ENCODE measurements around the gene TRIM29.

DNA sequence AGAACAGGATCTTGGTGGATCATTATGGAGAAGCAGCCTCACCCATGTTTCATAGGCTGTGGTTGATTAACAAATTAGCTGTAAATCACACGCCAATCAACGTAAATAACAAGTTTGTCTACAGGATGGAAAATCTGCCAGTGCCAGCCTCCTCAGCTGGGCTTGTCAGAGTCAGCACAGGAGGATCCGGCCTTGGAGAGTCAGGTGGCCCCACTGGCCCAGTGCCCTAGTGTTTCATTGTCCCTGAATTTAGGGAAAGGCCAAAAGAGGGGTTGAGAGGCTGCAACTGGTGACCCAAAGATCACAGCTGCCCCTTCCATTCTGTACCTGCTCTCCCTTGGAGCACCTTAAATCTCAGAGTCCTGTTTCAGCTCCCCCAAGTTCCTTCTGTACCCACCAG is 42.4 kb downstream of the TRIM29 start:
- no peak for TF ChIP-seq POLR2A (IDR thresholded peaks at IDR 0.05)
- no peak for TF ChIP-seq EP300 (IDR thresholded peaks at IDR 0.05)
- TF ChIP-seq, protein P1, sequence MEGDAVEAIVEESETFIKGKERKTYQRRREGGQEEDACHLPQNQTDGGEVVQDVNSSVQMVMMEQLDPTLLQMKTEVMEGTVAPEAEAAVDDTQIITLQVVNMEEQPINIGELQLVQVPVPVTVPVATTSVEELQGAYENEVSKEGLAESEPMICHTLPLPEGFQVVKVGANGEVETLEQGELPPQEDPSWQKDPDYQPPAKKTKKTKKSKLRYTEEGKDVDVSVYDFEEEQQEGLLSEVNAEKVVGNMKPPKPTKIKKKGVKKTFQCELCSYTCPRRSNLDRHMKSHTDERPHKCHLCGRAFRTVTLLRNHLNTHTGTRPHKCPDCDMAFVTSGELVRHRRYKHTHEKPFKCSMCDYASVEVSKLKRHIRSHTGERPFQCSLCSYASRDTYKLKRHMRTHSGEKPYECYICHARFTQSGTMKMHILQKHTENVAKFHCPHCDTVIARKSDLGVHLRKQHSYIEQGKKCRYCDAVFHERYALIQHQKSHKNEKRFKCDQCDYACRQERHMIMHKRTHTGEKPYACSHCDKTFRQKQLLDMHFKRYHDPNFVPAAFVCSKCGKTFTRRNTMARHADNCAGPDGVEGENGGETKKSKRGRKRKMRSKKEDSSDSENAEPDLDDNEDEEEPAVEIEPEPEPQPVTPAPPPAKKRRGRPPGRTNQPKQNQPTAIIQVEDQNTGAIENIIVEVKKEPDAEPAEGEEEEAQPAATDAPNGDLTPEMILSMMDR (IDR thresholded peaks at IDR 0.05), result no peak

Measured in ovary (tissue), 3 donors.